ENCODE data around the gene IER3IP1.
A peak's percentile ranks its signal among the peaks of the same experiment; 100 is the strongest.

IER3IP1 gene

GRCh38 chr18:47150824-47151366 is 25.3 kb downstream of the IER3IP1 start:
- no peak for TF ChIP-seq FOXP2 (optimal IDR thresholded peaks at IDR 0.05; ENCODE audit: borderline replicate concordance, extremely low read depth, extremely low read length, insufficient read depth)
- no peak for TF ChIP-seq SIN3A (IDR thresholded peaks at IDR 0.05; ENCODE audit: borderline replicate concordance, insufficient read depth, low read length)
- no peak for TF ChIP-seq REST (IDR thresholded peaks at IDR 0.05; ENCODE audit: insufficient read depth in 1 of 2, low read depth in 2 of 2, low read length in 2 of 2)
- no peak for TF ChIP-seq TAF1 (IDR thresholded peaks at IDR 0.05; ENCODE audit: borderline replicate concordance, insufficient read depth, low read length)
- no peak for TF ChIP-seq POLR2AphosphoS5 (IDR thresholded peaks at IDR 0.05; ENCODE audit: low read depth, low read length)

GRCh38 chr18:47150029-47150823 is 25.9 kb downstream of the IER3IP1 start, which contains the start of gene HDHD2:
Gene HDHD2, minus strand, starts transcription at chr18:47150500. Its CDS starts 14,061 bp downstream, at chr18:47136439.
- TF ChIP-seq POLR2AphosphoS5 (IDR thresholded peaks at IDR 0.05; ENCODE audit: low read depth, low read length) (peak; percentile 98), REST (IDR thresholded peaks at IDR 0.05; ENCODE audit: insufficient read depth in 1 of 2, low read depth in 2 of 2, low read length in 2 of 2) (0 out of 4 replicates have a peak, but pooled peaks of 1 of the 2 experiments have one; percentile 46), SIN3A (IDR thresholded peaks at IDR 0.05; ENCODE audit: borderline replicate concordance, insufficient read depth, low read length) (no peak; the same call in 1 of the 2 replicates), TAF1 (IDR thresholded peaks at IDR 0.05; ENCODE audit: borderline replicate concordance, insufficient read depth, low read length) (peak; percentile 72), FOXP2 (optimal IDR thresholded peaks at IDR 0.05; ENCODE audit: borderline replicate concordance, extremely low read depth, extremely low read length, insufficient read depth) (peak; percentile 18)

- TF ChIP-seq REST (IDR thresholded peaks at IDR 0.05; ENCODE audit: insufficient read depth in 1 of 2, low read depth in 2 of 2, low read length in 2 of 2) (no peak), TAF1 (IDR thresholded peaks at IDR 0.05; ENCODE audit: borderline replicate concordance, insufficient read depth, low read length) (no peak), SIN3A (IDR thresholded peaks at IDR 0.05; ENCODE audit: borderline replicate concordance, insufficient read depth, low read length) (no peak), FOXP2 (optimal IDR thresholded peaks at IDR 0.05; ENCODE audit: borderline replicate concordance, extremely low read depth, extremely low read length, insufficient read depth) (no peak), POLR2AphosphoS5 (IDR thresholded peaks at IDR 0.05; ENCODE audit: low read depth, low read length) (no peak)
Observed at GRCh38 chr18:47149457-47150028, 26.6 kb downstream of the IER3IP1 start.

- TF ChIP-seq POLR2AphosphoS5 (IDR thresholded peaks at IDR 0.05; ENCODE audit: low read depth, low read length) (no peak), SIN3A (IDR thresholded peaks at IDR 0.05; ENCODE audit: borderline replicate concordance, insufficient read depth, low read length) (no peak), REST (IDR thresholded peaks at IDR 0.05; ENCODE audit: insufficient read depth in 1 of 2, low read depth in 2 of 2, low read length in 2 of 2) (no peak), TAF1 (IDR thresholded peaks at IDR 0.05; ENCODE audit: borderline replicate concordance, insufficient read depth, low read length) (no peak), FOXP2 (optimal IDR thresholded peaks at IDR 0.05; ENCODE audit: borderline replicate concordance, extremely low read depth, extremely low read length, insufficient read depth) (no peak)
Observed at GRCh38 chr18:47146206-47146605, 30.0 kb downstream of the IER3IP1 start.

All from PFSK-1 (cell line).